PC-9 (cell line): ENCODE results near the gene MFRP. TPM values are rescaled to one million over a fixed set of nuclear protein-coding genes. Genes with fewer than 3 reads are reported as not detected.

Source experiments
- BruUV-seq: library from RNA; stranded (reverse); fragments of 400-500 nt; replicated peaks from 2 replicates; lab custom pipeline; 2021; lab: Mats Ljungman, UMichigan
- CTCF ChIA-PET: fragments of 300-600 bp; sonication (Branson Sonifier 250); formaldehyde crosslinking; loops from one replicate; lab custom pipeline; 2022; ENCODE audit warnings: antibody characterized with exemption; lab: Charles Lee
- POLR2A ChIA-PET: fragments of 300-600 bp; sonication (Branson Sonifier 250); formaldehyde crosslinking; loops from one replicate; lab custom pipeline; 2022; ENCODE audit warnings: antibody characterized with exemption; ENCODE audit not compliant: unreplicated experiment; lab: Charles Lee
- DNase-seq, 2 experiments: peaks; one replicate each; pipeline versions ENCODE4 v3.0.0 to v3.0.0-alpha.2; 2015 to 2022; ENCODE audit warnings: mixed read lengths in 1 of 2
- H2AFZ ChIP-seq: fragments of 200-600 bp; sonication (generic); 2 replicates; pipeline ENCODE4 v1.8.1; 2017; ENCODE audit warnings: antibody characterized with exemption
- H3F3A ChIP-seq: fragments of 200-600 bp; sonication (generic); 2 replicates; pipeline ENCODE4 v1.8.1; 2017; ENCODE audit warnings: antibody characterized with exemption, mild to moderate bottlenecking, low read depth; ENCODE audit not compliant: insufficient read depth
- H3K27ac ChIP-seq: fragments of 200-600 bp; sonication (generic); 2 replicates; pipeline ENCODE4 v1.6.1; 2016; ENCODE audit warnings: mixed run types
- H3K27me3 ChIP-seq: fragments of 200-600 bp; sonication (generic); 2 replicates; pipeline ENCODE4 v1.6.1; 2016; ENCODE audit warnings: low read depth, mixed run types; ENCODE audit not compliant: insufficient read depth
- H3K36me3 ChIP-seq: fragments of 200-600 bp; sonication (generic); 2 replicates; pipeline ENCODE4 v1.6.1; 2016; ENCODE audit warnings: low read depth, mixed run types
- H3K4me1 ChIP-seq: fragments of 200-600 bp; sonication (generic); replicated peaks from 2 replicates; pipeline ENCODE4 v1.6.1; 2016; ENCODE audit warnings: mixed run types; ENCODE audit not compliant: insufficient read depth
- H3K4me2 ChIP-seq: fragments of 200-600 bp; sonication (generic); 2 replicates; pipeline ENCODE4 v1.6.1; 2017; ENCODE audit warnings: mixed run types
- H3K4me3 ChIP-seq: fragments of 200-600 bp; sonication (generic); 2 replicates; pipeline ENCODE4 v1.6.1; 2016; ENCODE audit warnings: mixed run types
- H3K79me2 ChIP-seq: fragments of 200-600 bp; sonication (generic); 2 replicates; pipeline ENCODE4 v1.6.1; 2017; ENCODE audit warnings: low read depth, mixed run types
- H3K9me2 ChIP-seq: fragments of 200-600 bp; sonication (generic); 2 replicates; pipeline ENCODE4 v1.8.1; 2017; ENCODE audit warnings: mild to moderate bottlenecking; ENCODE audit not compliant: insufficient read depth
- H3K9me3 ChIP-seq: fragments of 200-600 bp; sonication (generic); 2 replicates; pipeline ENCODE4 v1.8.1; 2016; ENCODE audit warnings: low read depth; ENCODE audit not compliant: insufficient read depth
- H4K20me1 ChIP-seq: fragments of 200-600 bp; sonication (generic); 2 replicates; pipeline ENCODE4 v1.8.1; 2017; ENCODE audit not compliant: insufficient read depth
- CTCF ChIP-seq: fragments of 200-600 bp; sonication (generic); conservative IDR thresholded peaks from 2 replicates; pipeline ENCODE4 v1.6.1; 2017; ENCODE audit warnings: mixed run types, antibody characterized with exemption, mild to moderate bottlenecking, moderate library complexity
- EZH2 ChIP-seq: fragments of 200-600 bp; sonication (generic); IDR thresholded peaks from 2 replicates; pipeline ENCODE4 v1.8.0; 2017; ENCODE audit warnings: antibody characterized with exemption, low read depth
- intact Hi-C: fragments of 100-400 bp; cut with micrococcal nuclease; formaldehyde crosslinking; loops from one replicate; pipeline ENCODE4 v1.10.0; 2022; ENCODE audit not compliant: unreplicated experiment
- total RNA-seq: library from RNA; stranded (reverse); gene quantifications from 2 replicates; pipeline ENCODE4 v1.2.3, GENCODE V29; 2021

Gene MFRP
- total RNA-seq, 1 experiment from 2014 or later, result not detected

- Histone ChIP-seq H3K9me2 (no peaks in the 10 kb centered on the region), H2AFZ (peak within 1 kb of the TSS; percentile 86), H4K20me1 (no peaks in the 10 kb centered on the region), H3F3A (peaks cover 25% of the 10 kb centered on the region; the same call in 1 of the 2 replicates), H3K9me3 (no peaks in the 10 kb centered on the region), H3K4me2 (peak within 1 kb of the TSS; percentile 86), H3K27ac (peak within 1 kb of the TSS; percentile 60), H3K4me1 (peaks cover 16% of the 10 kb centered on the region), H3K36me3 (no peaks in the 10 kb centered on the region), H3K79me2 (peaks cover 19% of the 10 kb centered on the region), H3K27me3 (no peaks in the 10 kb centered on the region), H3K4me3 (peak within 1 kb of the TSS; percentile 69)
- ChIA-PET CTCF (interaction anchor here (0.5 to 1.1 kb wide), 5 partner anchors 12 to 644 kb away, joined by 3 to 5 read pairs (median 3); no protein-coding TSS in a partner anchor), POLR2A (interaction anchor here (0.6 to 0.7 kb wide), 3 partner anchors 19 to 242 kb away, joined by 4 to 5 read pairs (median 4); no protein-coding TSS in a partner anchor)
- BruUV-seq, result TSS peak; percentile 47
- TF ChIP-seq EZH2 (no peak), CTCF (no peak)
- intact Hi-C loops, result no loop called here
- peak; percentile 90 to 97 for DNase-seq
Measured at GRCh38 chr11:119334174-119334930, 12.2 kb downstream of the MFRP start, which contains the start of gene RNF26. Gene RNF26, plus strand, starts transcription at chr11:119334527. Its CDS starts 596 bp downstream, at chr11:119335123.

GRCh38 chr11:119332111-119332765 lies 14.3 kb downstream of the MFRP start:
- Histone ChIP-seq H3K4me2 (no peak overlapping the region), H3K9me3 (no peaks in the 10 kb centered on the region), H3K79me2 (peaks cover 19% of the 10 kb centered on the region), H3K27me3 (no peaks in the 10 kb centered on the region), H3K27ac (no peak overlapping the region), H2AFZ (no peak overlapping the region), H3K4me3 (no peak overlapping the region), H4K20me1 (no peaks in the 10 kb centered on the region), H3F3A (peaks cover 8% of the 10 kb centered on the region; the same call in 1 of the 2 replicates), H3K9me2 (no peaks in the 10 kb centered on the region), H3K4me1 (peaks cover 10% of the 10 kb centered on the region), H3K36me3 (no peaks in the 10 kb centered on the region)
- no TSS peak for BruUV-seq
- TF ChIP-seq EZH2 (no peak), CTCF (no peak)
- intact Hi-C loops, result no loop called here
- DNase-seq, result no peak
- POLR2A ChIA-PET, result no interaction called here
- CTCF ChIA-PET, result interaction anchor here (1.1 kb wide), 1 partner anchor 10 kb away, joined by 3 read pairs; no protein-coding TSS in a partner anchor

GRCh38 chr11:119330237-119330636 lies 16.3 kb downstream of the MFRP start:
- Histone ChIP-seq H3K4me3 (no peak overlapping the region), H3K27me3 (no peaks in the 10 kb centered on the region), H3K9me2 (no peaks in the 10 kb centered on the region), H3K9me3 (no peaks in the 10 kb centered on the region), H3K4me1 (peaks cover 4% of the 10 kb centered on the region), H3K27ac (no peak overlapping the region), H3F3A (no peaks in the 10 kb centered on the region), H3K79me2 (peaks cover 6% of the 10 kb centered on the region), H3K4me2 (no peak overlapping the region), H3K36me3 (no peaks in the 10 kb centered on the region), H2AFZ (no peak overlapping the region), H4K20me1 (no peaks in the 10 kb centered on the region)
- BruUV-seq, result no TSS peak
- DNase-seq, result no peak
- ChIA-PET CTCF (no interaction called here), POLR2A (no interaction called here)
- intact Hi-C loops, result no loop called here
- TF ChIP-seq CTCF, result no peak
- TF ChIP-seq EZH2, result no peak
